WERI-Rb-1 (cell line): ENCODE data around the gene DAAM2.

Source experiments
- DNase-seq: peaks from one replicate; pipeline ENCODE4 v3.0.0-alpha.2; 2020
- H3K27ac ChIP-seq: fragments of 250-450 bp; sonication (Bioruptor Pico); 2 replicates; pipeline ENCODE4 v1.5.1; 2020; ENCODE audit warnings: mild to moderate bottlenecking, moderate library complexity
- H3K27me3 ChIP-seq: fragments of 250-450 bp; sonication (Bioruptor Pico); 2 replicates; pipeline ENCODE4 v1.5.1; 2021; ENCODE audit warnings: mild to moderate bottlenecking, low read depth, moderate library complexity; ENCODE audit not compliant: insufficient read depth, severe bottlenecking
- H3K36me3 ChIP-seq: fragments of 250-450 bp; sonication (Bioruptor Pico); 2 replicates; pipeline ENCODE4 v1.5.1; 2020; ENCODE audit warnings: mild to moderate bottlenecking, moderate library complexity
- H3K4me3 ChIP-seq: 2 replicates; pipeline ENCODE4 v1.5.1; 2011; ENCODE audit warnings: low read depth, mild to moderate bottlenecking, control low read depth, low read length
- H3K9me3 ChIP-seq: fragments of 250-450 bp; sonication (Bioruptor Pico); 2 replicates; pipeline ENCODE4 v1.5.1; 2021; ENCODE audit warnings: mild to moderate bottlenecking, moderate library complexity; ENCODE audit not compliant: severe bottlenecking
- CTCF ChIP-seq: IDR thresholded peaks from 2 replicates; pipeline ENCODE4 v1.5.1; 2011; ENCODE audit warnings: low read depth, mild to moderate bottlenecking, control low read depth, inconsistent platforms, low read length

The DAAM2 gene

GRCh38 chr6:39815356-39815755 lies 23.2 kb downstream of the DAAM2 start:
- TF ChIP-seq CTCF, result no peak

GRCh38 chr6:39816747-39817146 lies 24.6 kb downstream of the DAAM2 start:
- Histone ChIP-seq H3K27ac (no peak overlapping the region), H3K36me3 (no peaks in the 10 kb centered on the region), H3K27me3 (no peaks in the 10 kb centered on the region), H3K9me3 (no peaks in the 10 kb centered on the region), H3K4me3 (no peak overlapping the region)
- no peak for TF ChIP-seq CTCF
- DNase-seq, result no peak

More at GRCh38 chr6:39815356-39815755, 23.2 kb downstream of the DAAM2 start:
- DNase-seq, result no peak
- Histone ChIP-seq H3K9me3 (no peaks in the 10 kb centered on the region), H3K36me3 (no peaks in the 10 kb centered on the region), H3K27me3 (no peaks in the 10 kb centered on the region), H3K4me3 (no peak overlapping the region), H3K27ac (no peak overlapping the region)

- no peak for DNase-seq
- no peak for TF ChIP-seq CTCF
- Histone ChIP-seq H3K27me3 (no peaks in the 10 kb centered on the region), H3K9me3 (no peaks in the 10 kb centered on the region), H3K27ac (no peak overlapping the region), H3K4me3 (no peak overlapping the region), H3K36me3 (no peaks in the 10 kb centered on the region)
Observed at GRCh38 chr6:39818695-39819094, 26.5 kb downstream of the DAAM2 start.

GRCh38 chr6:39819228-39819627 lies 27.1 kb downstream of the DAAM2 start:
- H3K27me3 ChIP-seq, result no peaks in the 10 kb centered on the region
- H3K9me3 ChIP-seq, result no peaks in the 10 kb centered on the region
- H3K36me3 ChIP-seq, result no peaks in the 10 kb centered on the region
- no peak for TF ChIP-seq CTCF
- H3K4me3 ChIP-seq, result no peak overlapping the region
- H3K27ac ChIP-seq, result no peak overlapping the region
- no peak for DNase-seq

- no peaks in the 10 kb centered on the region for H3K36me3 ChIP-seq
- no peak overlapping the region for H3K27ac ChIP-seq
- no peak for TF ChIP-seq CTCF
- H3K4me3 ChIP-seq, result no peak overlapping the region
- no peaks in the 10 kb centered on the region for H3K27me3 ChIP-seq
- DNase-seq, result no peak
- H3K9me3 ChIP-seq, result no peaks in the 10 kb centered on the region
Observed at GRCh38 chr6:39819676-39820075, 27.5 kb downstream of the DAAM2 start.

- no peak for TF ChIP-seq CTCF
- no peak overlapping the region for H3K27ac ChIP-seq
- DNase-seq, result no peak
- H3K36me3 ChIP-seq, result no peaks in the 10 kb centered on the region
- no peaks in the 10 kb centered on the region for H3K9me3 ChIP-seq
- H3K27me3 ChIP-seq, result no peaks in the 10 kb centered on the region
- H3K4me3 ChIP-seq, result no peak overlapping the region
Observed at GRCh38 chr6:39820553-39820952, 28.4 kb downstream of the DAAM2 start.
